Progenitor cell of endocrine pancreas (in vitro differentiated cells): ENCODE data around the gene GAN. TPM values are rescaled to one million over a fixed set of nuclear protein-coding genes. Genes with fewer than 3 reads are reported as not detected.

Experiments used
- DNase-seq: peaks from one replicate; pipeline ENCODE4 v3.0.0; 2021; ENCODE audit warnings: low spot score; ENCODE audit not compliant: unreplicated experiment
- H3K27ac Mint-ChIP-seq: 2 replicates; pipeline ENCODE4 v1.8.0; 2021; ENCODE audit warnings: mild to moderate bottlenecking, moderate library complexity, mixed read lengths
- H3K27me3 Mint-ChIP-seq: 2 replicates; pipeline ENCODE4 v1.8.0; 2021; ENCODE audit warnings: mixed read lengths
- H3K36me3 Mint-ChIP-seq: 2 replicates; pipeline ENCODE4 v1.8.0; 2022; ENCODE audit warnings: mixed read lengths; ENCODE audit not compliant: insufficient read depth
- H3K4me1 Mint-ChIP-seq: 2 replicates; pipeline ENCODE4 v1.8.0; 2021; ENCODE audit warnings: low read depth, mixed read lengths
- H3K4me3 Mint-ChIP-seq: 2 replicates; pipeline ENCODE4 v1.8.0; 2021; ENCODE audit warnings: low read depth, mild to moderate bottlenecking, moderate library complexity, mixed read lengths
- H3K9me3 Mint-ChIP-seq: 2 replicates; pipeline ENCODE4 v1.8.0; 2021; ENCODE audit warnings: low read depth, mixed read lengths
- CTCF ChIP-seq: fragments of 200-600 bp; sonication (generic); IDR thresholded peaks from one replicate; pipeline ENCODE4 v1.5.0; 2021; ENCODE audit warnings: antibody characterized with exemption, mild to moderate bottlenecking; ENCODE audit not compliant: unreplicated experiment
- total RNA-seq: library from RNA; stranded (reverse); gene quantifications from 2 replicates; pipeline ENCODE4 v1.2.1, GENCODE V29; 2021

GAN gene
- total RNA-seq, 1 donor from 2014 or later, result 14.0 TPM

GRCh38 chr16:81321536-81321935 is 6.8 kb downstream of the GAN start:
- Mint-ChIP-seq H3K27ac (no peak overlapping the region), H3K9me3 (no peaks in the 10 kb centered on the region), H3K27me3 (no peaks in the 10 kb centered on the region), H3K4me3 (no peak overlapping the region), H3K36me3 (no peaks in the 10 kb centered on the region), H3K4me1 (no peaks in the 10 kb centered on the region)
- no peak for TF ChIP-seq CTCF
- no peak for DNase-seq

GRCh38 chr16:81324808-81325207 is 10.0 kb downstream of the GAN start:
- no peak for DNase-seq
- Mint-ChIP-seq H3K36me3 (no peaks in the 10 kb centered on the region), H3K27ac (no peak overlapping the region), H3K27me3 (no peaks in the 10 kb centered on the region), H3K9me3 (no peaks in the 10 kb centered on the region), H3K4me1 (peaks cover 2% of the 10 kb centered on the region), H3K4me3 (no peak overlapping the region)
- no peak for TF ChIP-seq CTCF

DNA sequence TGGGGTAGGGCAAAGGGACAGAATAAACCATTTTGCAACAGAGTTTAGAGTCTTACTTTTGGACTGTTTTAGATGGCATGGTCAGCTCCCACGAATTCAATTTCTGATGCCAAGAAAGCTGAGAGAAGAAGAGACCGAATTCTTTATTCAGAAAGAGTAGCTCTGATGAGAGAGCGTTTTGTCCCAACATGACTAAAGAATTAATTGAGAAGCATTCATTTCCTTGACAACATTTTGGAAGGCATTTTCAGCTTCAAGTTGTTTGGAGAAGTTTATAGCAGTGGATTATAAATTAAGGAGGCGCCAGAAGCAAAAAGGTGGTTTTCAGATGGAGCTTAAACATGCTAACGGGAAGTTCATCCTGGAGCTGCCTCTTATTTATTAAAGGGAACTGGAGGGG is 12.2 kb downstream of the GAN start:
- H3K27ac Mint-ChIP-seq, result no peak overlapping the region
- no peak for TF ChIP-seq CTCF
- no peak for DNase-seq
- H3K4me1 Mint-ChIP-seq, result peaks cover 2% of the 10 kb centered on the region
- no peak overlapping the region for H3K4me3 Mint-ChIP-seq
- no peaks in the 10 kb centered on the region for H3K9me3 Mint-ChIP-seq
- H3K27me3 Mint-ChIP-seq, result no peaks in the 10 kb centered on the region
- H3K36me3 Mint-ChIP-seq, result no peaks in the 10 kb centered on the region

- Mint-ChIP-seq H3K4me1 (peaks cover 2% of the 10 kb centered on the region), H3K9me3 (peaks cover 3% of the 10 kb centered on the region), H3K27ac (no peak overlapping the region), H3K36me3 (peaks cover 3% of the 10 kb centered on the region), H3K27me3 (no peaks in the 10 kb centered on the region), H3K4me3 (no peak overlapping the region)
- no peak for DNase-seq
- no peak for TF ChIP-seq CTCF
Observed at GRCh38 chr16:81327447-81328196, 12.9 kb downstream of the GAN start.

DNA sequence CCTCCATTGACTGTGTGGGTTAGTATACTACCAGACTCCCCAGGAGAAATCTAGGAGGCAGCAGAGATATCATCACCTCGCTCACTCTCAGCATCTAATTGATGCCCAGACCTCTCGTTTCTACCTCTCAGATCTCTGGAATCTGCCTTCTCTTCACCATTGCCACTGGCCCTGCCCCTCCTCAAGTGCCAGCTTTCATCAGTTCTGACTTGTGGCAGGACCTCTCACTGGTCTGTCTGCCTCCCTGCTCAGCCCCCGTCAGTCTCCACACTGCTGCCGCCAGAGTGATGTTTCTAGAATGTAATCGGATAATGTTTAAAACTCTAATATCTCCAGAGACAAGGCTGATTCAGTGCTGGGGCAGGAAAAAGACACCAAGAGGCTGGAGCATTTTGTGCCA is 15.2 kb downstream of the GAN start:
- no peak for DNase-seq
- Mint-ChIP-seq H3K27ac (peak overlapping the region; percentile 42), H3K9me3 (peaks cover 4% of the 10 kb centered on the region), H3K27me3 (no peaks in the 10 kb centered on the region), H3K4me3 (no peak overlapping the region), H3K4me1 (peaks cover 2% of the 10 kb centered on the region), H3K36me3 (peaks cover 6% of the 10 kb centered on the region)
- no peak for TF ChIP-seq CTCF
